SJSA1 (cell line): ENCODE results near the gene HUS1B. TPM values are rescaled to one million over a fixed set of nuclear protein-coding genes. Genes with fewer than 3 reads are reported as not detected.

Experiments
- DNase-seq, 2 experiments: peaks; one replicate each; pipeline ENCODE4 v3.0.0-alpha.2; 2015 to 2020; ENCODE audit warnings: low spot score in 2 of 2, low read depth in 1 of 2
- H3K27ac ChIP-seq: fragments of 250-450 bp; sonication (Bioruptor Pico); 2 replicates; pipeline ENCODE4 v1.5.1; 2020; ENCODE audit warnings: mild to moderate bottlenecking, moderate library complexity
- H3K27me3 ChIP-seq: fragments of 250-450 bp; sonication (Bioruptor Pico); replicated peaks from 2 replicates; pipeline ENCODE4 v1.5.1; 2020; ENCODE audit warnings: mild to moderate bottlenecking, moderate library complexity
- H3K36me3 ChIP-seq: fragments of 250-450 bp; sonication (Bioruptor Pico); 2 replicates; pipeline ENCODE4 v1.5.1; 2020; ENCODE audit warnings: mild to moderate bottlenecking
- H3K4me1 ChIP-seq: fragments of 250-450 bp; sonication (Bioruptor Pico); replicated peaks from 2 replicates; pipeline ENCODE4 v1.6.1; 2021; ENCODE audit warnings: mild to moderate bottlenecking
- H3K4me3 ChIP-seq: fragments of 250-450 bp; sonication (Bioruptor Pico); 2 replicates; pipeline ENCODE4 v1.5.1; 2020; ENCODE audit warnings: mild to moderate bottlenecking
- H3K9me3 ChIP-seq: fragments of 250-450 bp; sonication (Bioruptor Pico); replicated peaks from 2 replicates; pipeline ENCODE4 v1.5.1; 2020; ENCODE audit warnings: mild to moderate bottlenecking
- total RNA-seq: library from RNA; depleted of rRNA; stranded (reverse); fragments of >200 nt; shearing (Covaris generic); gene quantifications from 2 replicates; pipeline ENCODE4 v1.2.3, GENCODE V29; 2014

The HUS1B gene
- total RNA-seq, 1 experiment from 2014 or later: 3.3 TPM

DNA sequence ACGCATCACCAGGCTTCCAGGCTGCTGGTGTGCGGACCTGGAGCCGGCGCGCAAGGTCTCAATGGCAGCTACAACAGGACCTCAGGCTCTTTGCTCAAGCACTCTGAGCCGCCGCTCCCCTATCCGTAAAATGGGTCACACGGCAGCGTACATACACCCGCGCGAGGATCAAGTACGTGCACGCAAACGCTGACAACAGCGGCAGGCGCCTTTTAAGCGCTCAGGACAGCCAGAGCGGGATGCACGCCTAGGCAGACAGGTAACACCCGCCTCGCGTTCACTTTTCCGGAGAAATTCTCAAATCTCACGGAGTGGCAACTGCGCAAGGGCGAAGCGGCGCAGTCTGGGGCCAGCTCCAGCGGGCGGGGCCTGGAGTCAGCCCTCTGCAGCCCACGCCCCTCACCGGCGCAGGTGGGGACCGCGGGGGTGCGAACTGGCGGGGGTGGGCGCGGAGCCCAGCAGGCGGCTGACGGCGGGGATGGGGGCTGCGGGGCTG is 35.5 kb upstream of the HUS1B start:
- H3K4me3 ChIP-seq: peak overlapping the region; percentile 93
- no peaks in the 10 kb centered on the region for H3K9me3 ChIP-seq
- DNase-seq: peak in 1 of 2 experiments; percentile 52
- peaks cover 37% of the 10 kb centered on the region for H3K36me3 ChIP-seq
- peaks cover 26% of the 10 kb centered on the region for H3K4me1 ChIP-seq
- peak overlapping the region; percentile 73 for H3K27ac ChIP-seq
- no peaks in the 10 kb centered on the region for H3K27me3 ChIP-seq

GRCh38 chr6:689223-689622 is 32.3 kb upstream of the HUS1B start:
- no peak for DNase-seq
- peaks cover 52% of the 10 kb centered on the region for H3K4me1 ChIP-seq
- no peak overlapping the region for H3K4me3 ChIP-seq
- peaks cover 56% of the 10 kb centered on the region for H3K36me3 ChIP-seq
- H3K9me3 ChIP-seq: no peaks in the 10 kb centered on the region
- H3K27me3 ChIP-seq: no peaks in the 10 kb centered on the region
- H3K27ac ChIP-seq: no peak overlapping the region

DNA sequence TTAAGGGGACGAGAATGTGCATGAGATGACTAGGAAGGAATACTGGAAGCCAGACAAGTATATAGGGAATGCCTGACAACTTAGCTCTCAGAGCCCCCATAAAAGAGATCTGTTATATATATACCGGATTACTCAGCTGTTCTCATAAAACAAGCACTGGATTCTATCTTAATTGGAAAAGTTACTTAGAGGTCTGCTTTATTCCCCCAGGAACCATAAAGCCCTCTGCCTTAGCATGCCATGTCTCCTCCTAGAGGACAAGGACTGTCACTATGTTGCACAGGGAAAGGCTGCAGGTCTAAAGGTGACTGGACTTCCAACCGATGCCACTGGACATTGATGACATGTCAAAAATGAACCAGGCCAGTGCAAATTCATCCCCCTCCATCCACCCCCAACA is 29.6 kb upstream of the HUS1B start:
- Histone ChIP-seq H3K9me3 (no peaks in the 10 kb centered on the region), H3K4me3 (no peak overlapping the region), H3K27ac (peak overlapping the region; percentile 41), H3K27me3 (no peaks in the 10 kb centered on the region), H3K36me3 (peaks cover 51% of the 10 kb centered on the region), H3K4me1 (peaks cover 67% of the 10 kb centered on the region)
- DNase-seq: peak in 1 of 2 experiments; percentile 67

GRCh38 chr6:684831-685636 is 28.1 kb upstream of the HUS1B start:
- no peak overlapping the region for H3K4me3 ChIP-seq
- H3K9me3 ChIP-seq: no peaks in the 10 kb centered on the region
- DNase-seq: peak in 1 of 2 experiments; percentile 72
- peaks cover 44% of the 10 kb centered on the region for H3K36me3 ChIP-seq
- H3K4me1 ChIP-seq: peaks cover 70% of the 10 kb centered on the region
- H3K27ac ChIP-seq: peak overlapping the region; percentile 80
- no peaks in the 10 kb centered on the region for H3K27me3 ChIP-seq

DNA sequence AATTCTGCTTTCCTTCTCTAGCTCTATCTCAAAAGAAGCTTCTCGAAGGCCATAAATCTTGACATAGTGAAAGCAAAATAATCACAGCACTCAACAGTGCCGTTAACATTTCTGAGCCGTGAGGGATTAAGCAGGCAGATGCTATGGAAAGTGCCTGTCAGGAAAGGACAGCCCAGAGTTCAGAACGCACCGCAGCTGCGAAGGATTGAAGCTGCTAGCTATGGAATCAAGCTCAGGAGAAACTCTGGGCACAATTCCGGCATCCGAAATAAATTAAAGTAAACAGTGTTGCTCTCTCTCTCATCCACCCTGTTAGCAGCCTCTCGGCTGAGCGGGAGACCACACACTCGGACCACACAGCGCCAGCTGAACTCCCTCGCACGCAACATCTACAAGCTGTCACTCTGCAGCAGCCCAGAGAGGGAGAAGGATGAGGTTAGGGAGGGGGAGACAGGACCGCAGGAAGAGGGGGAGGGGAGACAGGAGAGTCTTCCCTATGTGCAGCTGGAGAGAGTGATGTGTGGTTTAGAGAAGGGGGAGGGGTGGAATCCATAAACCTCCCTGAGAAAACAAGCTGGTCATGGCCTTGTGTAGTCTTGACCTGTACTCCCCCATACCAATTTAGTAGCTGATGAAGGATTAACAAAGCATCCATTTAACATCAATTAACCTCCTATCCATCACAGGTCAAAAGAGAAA is 27.0 kb upstream of the HUS1B start:
- Histone ChIP-seq H3K27ac (peak overlapping the region; percentile 97), H3K9me3 (no peaks in the 10 kb centered on the region), H3K4me3 (peak overlapping the region; percentile 17), H3K4me1 (peaks cover 81% of the 10 kb centered on the region), H3K27me3 (no peaks in the 10 kb centered on the region), H3K36me3 (peaks cover 39% of the 10 kb centered on the region)
- peak; percentile 99 to 100 for DNase-seq

GRCh38 chr6:680666-681340 is 23.9 kb upstream of the HUS1B start:
- DNase-seq: peak in 1 of 2 experiments; percentile 64
- Histone ChIP-seq H3K27ac (peak overlapping the region; percentile 97), H3K36me3 (peaks cover 23% of the 10 kb centered on the region), H3K9me3 (no peaks in the 10 kb centered on the region), H3K27me3 (no peaks in the 10 kb centered on the region), H3K4me1 (peaks cover 83% of the 10 kb centered on the region), H3K4me3 (no peak overlapping the region)

DNA sequence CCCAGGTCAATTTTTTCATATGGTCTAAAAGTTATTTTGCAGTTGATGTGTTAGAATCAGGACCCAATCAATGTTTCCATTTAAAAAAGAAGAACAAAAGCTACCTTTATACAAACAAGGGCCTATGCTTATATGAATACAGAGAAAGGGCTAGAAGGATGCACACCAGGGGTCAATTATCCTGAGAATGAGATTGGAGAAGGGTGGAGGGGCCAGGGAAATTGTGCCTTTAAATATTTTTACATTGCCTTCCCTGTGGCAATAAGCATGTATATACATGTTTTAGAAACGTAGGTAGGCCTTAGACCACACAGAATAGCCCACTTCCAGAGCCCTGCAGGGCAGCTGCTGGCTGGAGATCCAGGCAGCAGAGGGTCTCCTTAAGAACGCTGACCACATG is 23.4 kb upstream of the HUS1B start:
- H3K36me3 ChIP-seq: peaks cover 19% of the 10 kb centered on the region
- peak in 1 of 2 experiments; percentile 55 for DNase-seq
- H3K4me1 ChIP-seq: peaks cover 79% of the 10 kb centered on the region
- H3K4me3 ChIP-seq: no peak overlapping the region
- no peaks in the 10 kb centered on the region for H3K27me3 ChIP-seq
- peak overlapping the region; percentile 97 for H3K27ac ChIP-seq
- no peaks in the 10 kb centered on the region for H3K9me3 ChIP-seq

DNA sequence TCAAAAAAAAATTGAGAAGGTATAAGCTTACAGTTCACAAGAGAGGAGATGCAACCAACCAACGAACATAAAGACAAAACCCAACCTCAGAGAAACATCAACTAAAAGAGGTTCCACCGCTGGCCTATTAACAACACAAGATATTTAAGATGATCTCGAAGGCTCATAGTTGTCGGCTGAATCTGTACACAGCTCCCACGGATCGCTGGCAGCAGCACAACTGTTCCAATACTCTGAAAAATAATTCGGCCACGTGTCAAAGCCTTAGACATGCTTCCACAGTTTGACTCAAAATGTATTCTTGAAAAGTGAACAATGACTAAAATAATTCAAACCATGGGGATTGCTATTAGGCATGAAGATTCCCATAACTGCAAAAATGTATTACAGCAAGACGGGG is 22.4 kb upstream of the HUS1B start:
- peak overlapping the region; percentile 97 for H3K27ac ChIP-seq
- DNase-seq: peak in 1 of 2 experiments; percentile 52
- H3K4me3 ChIP-seq: no peak overlapping the region
- peaks cover 79% of the 10 kb centered on the region for H3K4me1 ChIP-seq
- H3K36me3 ChIP-seq: peaks cover 13% of the 10 kb centered on the region
- no peaks in the 10 kb centered on the region for H3K9me3 ChIP-seq
- H3K27me3 ChIP-seq: no peaks in the 10 kb centered on the region

DNA sequence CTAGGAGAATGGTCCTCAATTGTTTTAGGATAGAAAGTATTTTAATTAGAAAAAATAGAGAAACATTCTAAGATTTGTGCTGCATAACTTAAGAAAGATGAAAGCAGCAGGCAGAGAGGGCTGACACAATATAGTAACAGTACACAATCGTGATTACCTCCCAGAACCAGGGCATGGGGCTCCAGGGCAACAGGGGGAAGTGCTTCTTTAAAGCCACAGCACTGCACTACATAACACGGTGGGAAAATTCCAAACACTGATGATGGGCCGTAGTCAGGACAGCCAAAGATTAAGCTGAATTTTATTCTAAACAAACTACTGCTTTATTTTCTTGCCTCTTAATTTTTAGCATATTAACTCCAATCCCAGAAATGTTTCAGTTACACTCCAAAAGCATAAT is 21.6 kb upstream of the HUS1B start:
- Histone ChIP-seq H3K27me3 (no peaks in the 10 kb centered on the region), H3K4me3 (no peak overlapping the region), H3K27ac (peak overlapping the region; percentile 97), H3K4me1 (peaks cover 82% of the 10 kb centered on the region), H3K9me3 (no peaks in the 10 kb centered on the region), H3K36me3 (peaks cover 17% of the 10 kb centered on the region)
- peak; percentile 72 to 86 for DNase-seq

DNA sequence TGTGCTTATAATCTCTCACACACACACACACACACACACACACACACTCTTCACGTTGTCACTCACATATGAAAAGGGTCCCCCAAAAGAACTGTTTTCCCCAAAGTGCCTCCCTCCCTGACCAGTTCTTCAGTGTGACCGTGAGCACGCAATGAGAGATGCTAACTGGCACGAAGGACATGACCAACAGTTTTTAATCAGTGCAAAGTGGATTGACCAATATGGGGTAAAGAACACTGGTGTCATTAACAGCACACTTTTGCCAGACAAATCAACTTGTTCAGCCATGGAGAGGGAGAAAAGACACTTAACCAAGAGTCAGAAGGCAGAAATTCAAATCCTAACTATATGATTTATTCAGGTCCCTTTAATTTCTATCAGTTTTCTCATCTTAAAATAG is 21.0 kb upstream of the HUS1B start:
- Histone ChIP-seq H3K9me3 (no peaks in the 10 kb centered on the region), H3K4me1 (peaks cover 81% of the 10 kb centered on the region), H3K27ac (peak overlapping the region; percentile 97), H3K27me3 (no peaks in the 10 kb centered on the region), H3K4me3 (no peak overlapping the region), H3K36me3 (peaks cover 17% of the 10 kb centered on the region)
- DNase-seq: no peak

DNA sequence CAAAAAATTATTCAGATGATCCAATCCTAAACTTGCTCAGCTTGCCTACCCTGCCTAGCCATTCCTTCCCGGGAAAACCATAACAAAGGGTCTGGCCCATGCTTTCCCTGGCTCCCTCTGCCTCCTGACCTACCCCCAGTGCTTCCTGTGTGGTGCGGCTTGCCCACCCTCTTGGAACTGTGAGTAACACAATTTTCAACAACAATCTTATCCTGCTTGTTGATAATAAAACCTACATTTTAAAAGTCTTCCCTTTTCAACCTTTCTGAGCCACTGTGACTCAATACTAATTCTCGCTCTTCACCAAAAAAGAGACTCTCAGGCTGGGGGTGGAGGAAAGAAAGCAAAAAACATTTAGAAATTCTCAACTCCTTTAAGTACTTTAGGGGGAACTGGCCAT is 18.1 kb upstream of the HUS1B start:
- Histone ChIP-seq H3K9me3 (no peaks in the 10 kb centered on the region), H3K27ac (peak overlapping the region; percentile 85), H3K36me3 (peaks cover 21% of the 10 kb centered on the region), H3K4me3 (no peak overlapping the region), H3K4me1 (peaks cover 60% of the 10 kb centered on the region), H3K27me3 (no peaks in the 10 kb centered on the region)
- peak; percentile 92 for DNase-seq

GRCh38 chr6:674406-674805 is 17.5 kb upstream of the HUS1B start:
- Histone ChIP-seq H3K9me3 (no peaks in the 10 kb centered on the region), H3K4me1 (peaks cover 55% of the 10 kb centered on the region), H3K4me3 (no peak overlapping the region), H3K27ac (peak overlapping the region; percentile 85), H3K36me3 (peaks cover 26% of the 10 kb centered on the region), H3K27me3 (no peaks in the 10 kb centered on the region)
- no peak for DNase-seq

- H3K9me3 ChIP-seq: no peaks in the 10 kb centered on the region
- peaks cover 4% of the 10 kb centered on the region for H3K4me1 ChIP-seq
- no peaks in the 10 kb centered on the region for H3K27me3 ChIP-seq
- DNase-seq: no peak
- H3K4me3 ChIP-seq: no peak overlapping the region
- H3K27ac ChIP-seq: no peak overlapping the region
- H3K36me3 ChIP-seq: peaks cover 33% of the 10 kb centered on the region
Observed at GRCh38 chr6:667253-667927, 10.5 kb upstream of the HUS1B start.
